NCI-H2107 treated with DMSO at 0.1 percent for 48 hours (cell line): ENCODE data around the gene KRT74.

Experiments
- DNase-seq: peaks from one replicate; lab custom pipeline; 2025; ENCODE audit not compliant: unreplicated experiment; lab: John Stamatoyannopoulos, UW

Gene KRT74

GRCh38 chr12:52539821-52540173 is 33.8 kb downstream of the KRT74 start:
- no peak for DNase-seq

- no peak for DNase-seq
Observed at GRCh38 chr12:52539083-52539820, 34.4 kb downstream of the KRT74 start.

GRCh38 chr12:52537101-52537500 is 36.5 kb downstream of the KRT74 start:
- no peak for DNase-seq

DNA sequence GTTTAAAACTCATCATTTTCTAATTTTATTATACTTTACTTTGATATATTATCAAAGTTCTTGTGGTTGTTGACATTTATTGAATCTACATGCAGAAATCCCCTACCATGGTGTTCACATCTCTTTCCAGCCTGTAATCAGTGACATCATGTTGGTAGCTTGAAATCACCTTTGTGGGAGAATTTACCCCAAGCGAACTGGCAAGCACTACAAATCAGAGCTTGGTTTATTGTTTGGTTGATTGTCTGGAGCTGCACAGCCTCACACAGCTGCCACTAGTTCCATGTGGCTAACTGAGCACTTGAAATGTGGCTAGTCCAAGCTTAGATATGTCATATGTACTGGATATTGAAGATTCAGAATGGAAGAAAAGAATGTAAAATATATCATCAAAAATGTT is 38.1 kb downstream of the KRT74 start:
- no peak for DNase-seq

- no peak for DNase-seq
Observed at GRCh38 chr12:52534482-52534881, 39.2 kb downstream of the KRT74 start.

DNA sequence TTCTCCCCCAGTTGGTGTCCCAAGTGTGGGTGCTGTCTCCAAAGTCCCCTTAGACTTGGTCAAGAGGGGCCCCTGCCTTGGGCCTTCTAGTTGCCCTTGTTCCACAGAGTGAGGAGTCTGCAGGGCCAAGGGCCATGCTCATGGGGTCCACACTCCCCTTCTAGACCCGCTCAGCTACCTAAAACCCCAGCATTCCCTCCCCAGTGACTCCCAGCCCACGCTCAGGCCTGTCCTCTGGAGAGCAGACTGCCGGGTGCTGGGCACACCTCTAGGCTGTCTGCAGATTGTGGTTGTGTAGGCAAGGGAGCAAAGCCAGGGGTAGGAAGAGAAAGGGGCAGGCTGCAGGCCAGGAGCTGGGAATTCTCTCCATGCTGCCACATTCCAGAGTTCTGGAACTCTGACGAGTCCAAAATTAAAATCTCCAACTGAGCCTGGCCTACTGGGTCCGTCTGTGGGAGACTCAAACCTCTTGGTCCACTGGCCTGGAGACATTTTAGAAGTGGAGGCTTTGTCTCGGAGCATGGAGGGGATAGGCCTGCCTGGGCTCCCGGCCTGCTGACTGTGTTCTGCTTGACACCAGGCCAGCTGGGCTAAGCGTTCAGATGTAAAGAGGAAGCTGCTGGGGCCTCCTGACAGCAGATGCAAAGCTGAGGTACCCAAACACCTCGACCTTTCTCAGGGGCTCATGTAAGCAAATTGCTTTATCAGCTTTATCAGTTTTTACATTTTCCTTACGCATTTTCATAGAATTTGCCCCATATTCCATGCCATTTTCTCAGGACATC is 39.8 kb downstream of the KRT74 start:
- no peak for DNase-seq

GRCh38 chr12:52532636-52533035 is 41.0 kb downstream of the KRT74 start:
- no peak for DNase-seq

GRCh38 chr12:52531566-52532300 is 41.9 kb downstream of the KRT74 start:
- no peak for DNase-seq

DNA sequence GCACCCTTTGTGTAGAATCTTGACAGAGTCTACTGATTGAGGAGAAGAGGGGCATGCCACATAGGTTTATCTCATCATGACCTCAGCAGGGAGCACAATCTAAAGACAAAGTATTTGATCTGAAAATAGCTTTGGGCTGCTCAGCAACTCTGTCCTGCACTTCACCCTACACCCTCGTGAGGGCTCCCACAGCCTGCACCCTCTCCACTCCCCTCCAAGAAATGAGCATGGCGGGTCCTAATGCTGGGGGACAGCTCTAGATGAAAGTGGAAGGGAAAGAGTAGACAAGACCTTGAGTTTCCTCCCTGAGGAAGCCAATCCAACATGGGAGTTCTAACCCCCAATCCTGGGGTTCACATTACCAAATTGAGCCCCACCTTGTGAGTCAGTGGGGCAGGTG is 42.7 kb downstream of the KRT74 start:
- DNase-seq: no peak

- DNase-seq: no peak
Observed at GRCh38 chr12:52530366-52530765, 43.3 kb downstream of the KRT74 start.

DNA sequence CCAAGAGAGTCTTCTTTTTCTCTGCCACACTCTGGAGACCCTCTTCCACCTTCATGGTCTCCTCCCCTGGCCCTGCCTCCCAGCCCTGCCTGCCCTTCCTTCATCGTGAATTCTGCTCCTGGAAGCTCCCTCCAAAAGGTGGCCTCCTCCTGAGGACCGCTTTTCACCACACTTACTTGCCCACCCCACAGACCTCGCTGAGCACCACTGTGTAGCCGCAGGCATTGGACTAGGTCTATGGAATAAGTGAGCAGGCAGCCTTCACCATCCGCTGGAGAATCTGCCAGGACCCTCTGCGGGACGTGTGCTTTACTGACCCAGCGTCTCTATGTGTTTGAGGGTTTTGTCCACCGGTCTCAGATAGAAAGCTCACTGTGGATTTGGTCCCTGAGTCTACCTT is 43.8 kb downstream of the KRT74 start:
- DNase-seq: no peak

- DNase-seq: no peak
Observed at GRCh38 chr12:52529417-52529816, 44.2 kb downstream of the KRT74 start.

GRCh38 chr12:52528641-52529143 is 45.0 kb downstream of the KRT74 start:
- DNase-seq: no peak

DNA sequence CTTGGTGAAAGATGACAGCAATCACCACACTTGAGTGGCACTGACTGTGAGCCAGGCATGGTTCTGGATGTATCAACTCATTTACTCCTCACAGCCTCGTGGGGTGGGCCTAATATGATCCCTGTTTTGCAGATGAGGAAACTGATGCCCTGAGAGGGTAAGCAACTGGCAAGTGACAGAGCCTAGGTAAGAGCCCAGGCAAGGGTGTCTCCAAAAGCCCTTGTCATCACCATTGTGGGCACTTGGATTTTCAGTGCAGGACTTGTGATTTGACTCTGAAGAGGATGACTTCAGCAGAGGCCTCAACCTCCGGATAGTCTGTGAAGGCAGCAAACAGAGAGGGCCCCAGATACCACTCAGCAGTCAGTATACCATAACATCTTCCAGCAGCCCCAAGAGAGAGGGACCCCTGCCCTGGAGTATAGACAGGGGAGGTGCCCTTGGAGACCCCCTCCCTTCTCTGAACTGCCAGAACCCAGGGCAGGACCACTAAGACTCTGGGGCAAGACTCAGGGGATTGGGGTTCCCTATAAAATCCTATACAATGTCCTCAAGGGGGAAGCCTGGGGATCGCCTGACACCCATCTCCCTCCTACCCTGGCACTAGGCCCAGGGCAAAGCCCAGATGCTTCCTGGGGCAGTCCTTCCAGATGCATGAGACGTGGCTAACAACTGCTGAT is 46.4 kb downstream of the KRT74 start:
- no peak for DNase-seq

DNA sequence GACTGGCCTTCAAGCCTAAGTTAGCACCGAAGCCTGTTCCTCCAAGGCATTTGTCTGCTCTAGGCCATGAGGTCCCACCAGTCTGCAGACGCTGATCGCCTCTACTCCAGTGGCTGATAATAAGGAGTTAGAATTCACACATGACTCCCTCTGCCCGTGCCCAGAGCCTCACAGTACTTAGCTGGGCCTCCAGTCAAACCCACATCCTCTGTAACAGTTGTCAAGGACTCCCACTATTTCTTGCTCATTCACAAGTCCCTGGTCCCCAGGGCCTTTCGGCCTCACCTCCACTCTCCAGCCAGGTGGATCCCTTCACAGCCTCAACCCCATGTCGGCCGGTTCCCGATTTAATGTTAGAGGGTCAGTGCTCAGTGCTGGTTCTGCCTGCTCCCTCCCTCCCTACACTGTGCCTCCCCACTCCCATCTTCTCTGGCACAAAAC is 47.1 kb downstream of the KRT74 start:
- DNase-seq: no peak

GRCh38 chr12:52525661-52526499 is 47.8 kb downstream of the KRT74 start:
- no peak for DNase-seq

- no peak for DNase-seq
Observed at GRCh38 chr12:52524898-52525591, 48.6 kb downstream of the KRT74 start.

DNA sequence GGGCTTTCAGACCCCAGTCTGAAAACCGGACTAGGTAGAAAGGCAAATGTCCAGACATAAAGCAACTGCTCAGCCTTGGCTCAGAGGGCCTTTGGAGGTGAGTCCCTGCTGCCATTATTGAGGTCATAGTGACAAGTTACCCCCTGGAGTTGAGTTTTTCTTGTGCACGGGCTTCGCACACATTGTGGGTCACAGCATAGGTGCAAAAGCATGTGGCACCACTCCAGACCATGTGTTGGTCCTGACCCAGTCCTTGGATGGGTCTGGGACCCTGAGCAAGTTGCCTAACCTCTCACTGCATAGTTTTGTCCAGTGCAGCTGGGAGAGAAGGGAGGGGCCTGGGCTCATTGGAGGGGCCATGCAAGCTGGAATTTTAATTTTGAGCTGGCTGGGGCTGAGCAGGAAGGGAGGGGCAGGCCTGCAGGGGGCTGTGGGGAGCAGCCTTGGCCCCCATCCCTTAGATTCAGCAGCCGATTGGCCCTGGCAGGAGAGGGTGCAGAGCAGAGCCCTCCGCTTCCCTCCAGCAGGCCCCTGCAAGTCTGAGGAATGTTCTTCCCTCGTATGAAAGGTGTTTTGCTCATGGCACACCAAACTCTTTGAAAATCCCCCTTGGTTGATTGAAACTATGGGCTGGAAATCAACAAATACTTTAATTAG is 49.3 kb downstream of the KRT74 start:
- no peak for DNase-seq

GRCh38 chr12:52523824-52524223 is 49.8 kb downstream of the KRT74 start:
- no peak for DNase-seq
